ENCODE measurements around the gene HEY2. TPM values are rescaled to one million over a fixed set of nuclear protein-coding genes. Genes with fewer than 3 reads are reported as not detected.

HEY2 gene
- total and polyA plus RNA-seq, 10 of the 15 experiments (the other 5 are each of a cell fraction or from before 2014, with no cell fraction given), result 0.01 to 0.32 (median 0.08) TPM; not detected in 4

DNA sequence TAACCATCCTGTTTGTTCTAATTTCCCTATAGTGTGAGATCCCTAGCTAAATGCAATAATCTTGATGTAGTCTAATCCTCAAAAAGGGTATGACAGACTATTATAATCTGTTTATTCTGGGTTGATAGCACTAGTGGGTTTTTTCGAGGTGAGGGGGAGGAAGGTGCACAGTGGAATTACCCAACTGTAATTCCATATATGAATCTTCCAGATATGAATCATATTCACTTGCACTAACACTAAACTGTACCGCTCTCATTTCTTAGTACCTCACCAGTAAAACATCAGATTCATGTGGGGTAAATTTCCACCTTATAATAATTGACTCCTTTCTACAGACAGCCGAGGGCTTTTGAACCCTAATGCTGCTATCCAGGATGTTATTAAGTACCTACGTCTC lies 57.9 kb downstream of the HEY2 start (continued):
- TF ChIP-seq KDM1A (IDR thresholded peaks at IDR 0.05; ENCODE audit: borderline replicate concordance) (no peak), HDGF (IDR thresholded peaks at IDR 0.05) (no peak), NR2C1 (IDR thresholded peaks at IDR 0.05) (no peak), NFXL1 (IDR thresholded peaks at IDR 0.05; ENCODE audit: borderline replicate concordance) (no peak), BRCA1 (IDR thresholded peaks at IDR 0.05; ENCODE audit: low read depth, low read length) (no peak), CBX3 (IDR thresholded peaks at IDR 0.05; ENCODE audit: borderline replicate concordance, low read depth) (no peak)
- TF ChIP-seq, protein P1, sequence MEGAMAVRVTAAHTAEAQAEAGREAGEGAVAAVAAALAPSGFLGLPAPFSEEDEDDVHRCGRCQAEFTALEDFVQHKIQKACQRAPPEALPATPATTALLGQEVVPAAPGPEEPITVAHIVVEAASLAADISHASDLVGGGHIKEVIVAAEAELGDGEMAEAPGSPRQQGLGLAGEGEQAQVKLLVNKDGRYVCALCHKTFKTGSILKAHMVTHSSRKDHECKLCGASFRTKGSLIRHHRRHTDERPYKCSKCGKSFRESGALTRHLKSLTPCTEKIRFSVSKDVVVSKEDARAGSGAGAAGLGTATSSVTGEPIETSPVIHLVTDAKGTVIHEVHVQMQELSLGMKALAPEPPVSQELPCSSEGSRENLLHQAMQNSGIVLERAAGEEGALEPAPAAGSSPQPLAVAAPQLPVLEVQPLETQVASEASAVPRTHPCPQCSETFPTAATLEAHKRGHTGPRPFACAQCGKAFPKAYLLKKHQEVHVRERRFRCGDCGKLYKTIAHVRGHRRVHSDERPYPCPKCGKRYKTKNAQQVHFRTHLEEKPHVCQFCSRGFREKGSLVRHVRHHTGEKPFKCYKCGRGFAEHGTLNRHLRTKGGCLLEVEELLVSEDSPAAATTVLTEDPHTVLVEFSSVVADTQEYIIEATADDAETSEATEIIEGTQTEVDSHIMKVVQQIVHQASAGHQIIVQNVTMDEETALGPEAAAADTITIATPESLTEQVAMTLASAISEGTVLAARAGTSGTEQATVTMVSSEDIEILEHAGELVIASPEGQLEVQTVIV (IDR thresholded peaks at IDR 0.05; ENCODE audit: borderline replicate concordance, partially characterized antibody), result no peak
- TF ChIP-seq, protein P2, sequence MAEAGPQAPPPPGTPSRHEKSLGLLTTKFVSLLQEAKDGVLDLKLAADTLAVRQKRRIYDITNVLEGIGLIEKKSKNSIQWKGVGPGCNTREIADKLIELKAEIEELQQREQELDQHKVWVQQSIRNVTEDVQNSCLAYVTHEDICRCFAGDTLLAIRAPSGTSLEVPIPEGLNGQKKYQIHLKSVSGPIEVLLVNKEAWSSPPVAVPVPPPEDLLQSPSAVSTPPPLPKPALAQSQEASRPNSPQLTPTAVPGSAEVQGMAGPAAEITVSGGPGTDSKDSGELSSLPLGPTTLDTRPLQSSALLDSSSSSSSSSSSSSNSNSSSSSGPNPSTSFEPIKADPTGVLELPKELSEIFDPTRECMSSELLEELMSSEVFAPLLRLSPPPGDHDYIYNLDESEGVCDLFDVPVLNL (IDR thresholded peaks at IDR 0.05; ENCODE audit: low read depth, low read length), result no peak
- TF ChIP-seq, protein P3, sequence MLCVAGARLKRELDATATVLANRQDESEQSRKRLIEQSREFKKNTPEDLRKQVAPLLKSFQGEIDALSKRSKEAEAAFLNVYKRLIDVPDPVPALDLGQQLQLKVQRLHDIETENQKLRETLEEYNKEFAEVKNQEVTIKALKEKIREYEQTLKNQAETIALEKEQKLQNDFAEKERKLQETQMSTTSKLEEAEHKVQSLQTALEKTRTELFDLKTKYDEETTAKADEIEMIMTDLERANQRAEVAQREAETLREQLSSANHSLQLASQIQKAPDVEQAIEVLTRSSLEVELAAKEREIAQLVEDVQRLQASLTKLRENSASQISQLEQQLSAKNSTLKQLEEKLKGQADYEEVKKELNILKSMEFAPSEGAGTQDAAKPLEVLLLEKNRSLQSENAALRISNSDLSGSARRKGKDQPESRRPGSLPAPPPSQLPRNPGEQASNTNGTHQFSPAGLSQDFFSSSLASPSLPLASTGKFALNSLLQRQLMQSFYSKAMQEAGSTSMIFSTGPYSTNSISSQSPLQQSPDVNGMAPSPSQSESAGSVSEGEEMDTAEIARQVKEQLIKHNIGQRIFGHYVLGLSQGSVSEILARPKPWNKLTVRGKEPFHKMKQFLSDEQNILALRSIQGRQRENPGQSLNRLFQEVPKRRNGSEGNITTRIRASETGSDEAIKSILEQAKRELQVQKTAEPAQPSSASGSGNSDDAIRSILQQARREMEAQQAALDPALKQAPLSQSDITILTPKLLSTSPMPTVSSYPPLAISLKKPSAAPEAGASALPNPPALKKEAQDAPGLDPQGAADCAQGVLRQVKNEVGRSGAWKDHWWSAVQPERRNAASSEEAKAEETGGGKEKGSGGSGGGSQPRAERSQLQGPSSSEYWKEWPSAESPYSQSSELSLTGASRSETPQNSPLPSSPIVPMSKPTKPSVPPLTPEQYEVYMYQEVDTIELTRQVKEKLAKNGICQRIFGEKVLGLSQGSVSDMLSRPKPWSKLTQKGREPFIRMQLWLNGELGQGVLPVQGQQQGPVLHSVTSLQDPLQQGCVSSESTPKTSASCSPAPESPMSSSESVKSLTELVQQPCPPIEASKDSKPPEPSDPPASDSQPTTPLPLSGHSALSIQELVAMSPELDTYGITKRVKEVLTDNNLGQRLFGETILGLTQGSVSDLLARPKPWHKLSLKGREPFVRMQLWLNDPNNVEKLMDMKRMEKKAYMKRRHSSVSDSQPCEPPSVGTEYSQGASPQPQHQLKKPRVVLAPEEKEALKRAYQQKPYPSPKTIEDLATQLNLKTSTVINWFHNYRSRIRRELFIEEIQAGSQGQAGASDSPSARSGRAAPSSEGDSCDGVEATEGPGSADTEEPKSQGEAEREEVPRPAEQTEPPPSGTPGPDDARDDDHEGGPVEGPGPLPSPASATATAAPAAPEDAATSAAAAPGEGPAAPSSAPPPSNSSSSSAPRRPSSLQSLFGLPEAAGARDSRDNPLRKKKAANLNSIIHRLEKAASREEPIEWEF (IDR thresholded peaks at IDR 0.05; ENCODE audit: insufficient replicate concordance, low read depth, low read length), result no peak
- TF ChIP-seq, protein P4, sequence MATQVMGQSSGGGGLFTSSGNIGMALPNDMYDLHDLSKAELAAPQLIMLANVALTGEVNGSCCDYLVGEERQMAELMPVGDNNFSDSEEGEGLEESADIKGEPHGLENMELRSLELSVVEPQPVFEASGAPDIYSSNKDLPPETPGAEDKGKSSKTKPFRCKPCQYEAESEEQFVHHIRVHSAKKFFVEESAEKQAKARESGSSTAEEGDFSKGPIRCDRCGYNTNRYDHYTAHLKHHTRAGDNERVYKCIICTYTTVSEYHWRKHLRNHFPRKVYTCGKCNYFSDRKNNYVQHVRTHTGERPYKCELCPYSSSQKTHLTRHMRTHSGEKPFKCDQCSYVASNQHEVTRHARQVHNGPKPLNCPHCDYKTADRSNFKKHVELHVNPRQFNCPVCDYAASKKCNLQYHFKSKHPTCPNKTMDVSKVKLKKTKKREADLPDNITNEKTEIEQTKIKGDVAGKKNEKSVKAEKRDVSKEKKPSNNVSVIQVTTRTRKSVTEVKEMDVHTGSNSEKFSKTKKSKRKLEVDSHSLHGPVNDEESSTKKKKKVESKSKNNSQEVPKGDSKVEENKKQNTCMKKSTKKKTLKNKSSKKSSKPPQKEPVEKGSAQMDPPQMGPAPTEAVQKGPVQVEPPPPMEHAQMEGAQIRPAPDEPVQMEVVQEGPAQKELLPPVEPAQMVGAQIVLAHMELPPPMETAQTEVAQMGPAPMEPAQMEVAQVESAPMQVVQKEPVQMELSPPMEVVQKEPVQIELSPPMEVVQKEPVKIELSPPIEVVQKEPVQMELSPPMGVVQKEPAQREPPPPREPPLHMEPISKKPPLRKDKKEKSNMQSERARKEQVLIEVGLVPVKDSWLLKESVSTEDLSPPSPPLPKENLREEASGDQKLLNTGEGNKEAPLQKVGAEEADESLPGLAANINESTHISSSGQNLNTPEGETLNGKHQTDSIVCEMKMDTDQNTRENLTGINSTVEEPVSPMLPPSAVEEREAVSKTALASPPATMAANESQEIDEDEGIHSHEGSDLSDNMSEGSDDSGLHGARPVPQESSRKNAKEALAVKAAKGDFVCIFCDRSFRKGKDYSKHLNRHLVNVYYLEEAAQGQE (IDR thresholded peaks at IDR 0.05; ENCODE audit: low read depth, low read length), result no peak
- TF ChIP-seq, protein P5, sequence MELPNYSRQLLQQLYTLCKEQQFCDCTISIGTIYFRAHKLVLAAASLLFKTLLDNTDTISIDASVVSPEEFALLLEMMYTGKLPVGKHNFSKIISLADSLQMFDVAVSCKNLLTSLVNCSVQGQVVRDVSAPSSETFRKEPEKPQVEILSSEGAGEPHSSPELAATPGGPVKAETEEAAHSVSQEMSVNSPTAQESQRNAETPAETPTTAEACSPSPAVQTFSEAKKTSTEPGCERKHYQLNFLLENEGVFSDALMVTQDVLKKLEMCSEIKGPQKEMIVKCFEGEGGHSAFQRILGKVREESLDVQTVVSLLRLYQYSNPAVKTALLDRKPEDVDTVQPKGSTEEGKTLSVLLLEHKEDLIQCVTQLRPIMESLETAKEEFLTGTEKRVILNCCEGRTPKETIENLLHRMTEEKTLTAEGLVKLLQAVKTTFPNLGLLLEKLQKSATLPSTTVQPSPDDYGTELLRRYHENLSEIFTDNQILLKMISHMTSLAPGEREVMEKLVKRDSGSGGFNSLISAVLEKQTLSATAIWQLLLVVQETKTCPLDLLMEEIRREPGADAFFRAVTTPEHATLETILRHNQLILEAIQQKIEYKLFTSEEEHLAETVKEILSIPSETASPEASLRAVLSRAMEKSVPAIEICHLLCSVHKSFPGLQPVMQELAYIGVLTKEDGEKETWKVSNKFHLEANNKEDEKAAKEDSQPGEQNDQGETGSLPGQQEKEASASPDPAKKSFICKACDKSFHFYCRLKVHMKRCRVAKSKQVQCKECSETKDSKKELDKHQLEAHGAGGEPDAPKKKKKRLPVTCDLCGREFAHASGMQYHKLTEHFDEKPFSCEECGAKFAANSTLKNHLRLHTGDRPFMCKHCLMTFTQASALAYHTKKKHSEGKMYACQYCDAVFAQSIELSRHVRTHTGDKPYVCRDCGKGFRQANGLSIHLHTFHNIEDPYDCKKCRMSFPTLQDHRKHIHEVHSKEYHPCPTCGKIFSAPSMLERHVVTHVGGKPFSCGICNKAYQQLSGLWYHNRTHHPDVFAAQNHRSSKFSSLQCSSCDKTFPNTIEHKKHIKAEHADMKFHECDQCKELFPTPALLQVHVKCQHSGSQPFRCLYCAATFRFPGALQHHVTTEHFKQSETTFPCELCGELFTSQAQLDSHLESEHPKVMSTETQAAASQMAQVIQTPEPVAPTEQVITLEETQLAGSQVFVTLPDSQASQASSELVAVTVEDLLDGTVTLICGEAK (IDR thresholded peaks at IDR 0.05; ENCODE audit: borderline replicate concordance), result no peak
